Karpas-422 (cell line): ENCODE measurements around the gene FASTKD3. TPM values are rescaled to one million over a fixed set of nuclear protein-coding genes. Genes with fewer than 3 reads are reported as not detected.

Experiments used
- DNase-seq: peaks from one replicate; pipeline ENCODE4 v3.0.0-alpha.2; 2015
- H2AFZ ChIP-seq: fragments of 200-600 bp; sonication (generic); 2 replicates; pipeline ENCODE4 v1.6.1; 2014; ENCODE audit warnings: antibody characterized with exemption, low read length, mixed read lengths
- H3K27ac ChIP-seq: fragments of 200-600 bp; sonication (generic); 2 replicates; pipeline ENCODE4 v1.5.1; 2014; ENCODE audit warnings: mild to moderate bottlenecking, low read length, moderate library complexity
- H3K27me3 ChIP-seq: fragments of 200-600 bp; sonication (generic); 2 replicates; pipeline ENCODE4 v1.6.1; 2014; ENCODE audit warnings: low read length, mixed read lengths
- H3K36me3 ChIP-seq: fragments of 200-600 bp; sonication (generic); 2 replicates; pipeline ENCODE4 v1.6.1; 2014; ENCODE audit warnings: low read length, mixed read lengths; ENCODE audit not compliant: insufficient read depth
- H3K4me1 ChIP-seq: fragments of 200-600 bp; sonication (generic); 2 replicates; pipeline ENCODE4 v1.6.1; 2014; ENCODE audit warnings: mild to moderate bottlenecking, low read length, mixed read lengths
- H3K4me2 ChIP-seq: fragments of 200-600 bp; sonication (generic); 2 replicates; pipeline ENCODE4 v1.6.1; 2014; ENCODE audit warnings: low read length, low read depth, mild to moderate bottlenecking; ENCODE audit not compliant: poor library complexity, severe bottlenecking
- H3K4me3 ChIP-seq: fragments of 200-600 bp; sonication (generic); 2 replicates; pipeline ENCODE4 v1.5.1; 2014; ENCODE audit warnings: mild to moderate bottlenecking, antibody characterized with exemption, low read length, mixed read lengths
- H3K79me2 ChIP-seq: fragments of 200-600 bp; sonication (generic); 2 replicates; pipeline ENCODE4 v1.6.1; 2014; ENCODE audit warnings: mild to moderate bottlenecking, low read length, mixed read lengths
- H3K9ac ChIP-seq: fragments of 200-600 bp; sonication (generic); 2 replicates; pipeline ENCODE4 v1.6.0; 2014; ENCODE audit warnings: low read length
- H3K9me2 ChIP-seq: fragments of 200-600 bp; sonication (generic), shearing (Covaris generic); replicated peaks from 2 replicates; pipeline ENCODE4 v1.6.0; 2014; ENCODE audit warnings: mild to moderate bottlenecking, low read length, moderate library complexity; ENCODE audit not compliant: insufficient read depth
- H3K9me3 ChIP-seq: fragments of 300-700, 200-600 bp; sonication (generic); 2 replicates; pipeline ENCODE4 v1.6.1; 2014; ENCODE audit warnings: low read length, mixed read lengths
- H4K20me1 ChIP-seq: fragments of 200-600 bp; sonication (generic); 2 replicates; pipeline ENCODE4 v1.6.1; 2014; ENCODE audit warnings: mild to moderate bottlenecking, antibody characterized with exemption, low read length, low read depth; ENCODE audit not compliant: insufficient read depth
- total RNA-seq: library from RNA; depleted of rRNA; stranded (reverse); fragments of >200 nt; shearing (Covaris generic); gene quantifications from 2 replicates; pipeline ENCODE4 v1.2.3, GENCODE V29; 2014; ENCODE audit warnings: low replicate concordance

The FASTKD3 gene
- total RNA-seq, 1 experiment from 2014 or later: 25.3 TPM

DNA sequence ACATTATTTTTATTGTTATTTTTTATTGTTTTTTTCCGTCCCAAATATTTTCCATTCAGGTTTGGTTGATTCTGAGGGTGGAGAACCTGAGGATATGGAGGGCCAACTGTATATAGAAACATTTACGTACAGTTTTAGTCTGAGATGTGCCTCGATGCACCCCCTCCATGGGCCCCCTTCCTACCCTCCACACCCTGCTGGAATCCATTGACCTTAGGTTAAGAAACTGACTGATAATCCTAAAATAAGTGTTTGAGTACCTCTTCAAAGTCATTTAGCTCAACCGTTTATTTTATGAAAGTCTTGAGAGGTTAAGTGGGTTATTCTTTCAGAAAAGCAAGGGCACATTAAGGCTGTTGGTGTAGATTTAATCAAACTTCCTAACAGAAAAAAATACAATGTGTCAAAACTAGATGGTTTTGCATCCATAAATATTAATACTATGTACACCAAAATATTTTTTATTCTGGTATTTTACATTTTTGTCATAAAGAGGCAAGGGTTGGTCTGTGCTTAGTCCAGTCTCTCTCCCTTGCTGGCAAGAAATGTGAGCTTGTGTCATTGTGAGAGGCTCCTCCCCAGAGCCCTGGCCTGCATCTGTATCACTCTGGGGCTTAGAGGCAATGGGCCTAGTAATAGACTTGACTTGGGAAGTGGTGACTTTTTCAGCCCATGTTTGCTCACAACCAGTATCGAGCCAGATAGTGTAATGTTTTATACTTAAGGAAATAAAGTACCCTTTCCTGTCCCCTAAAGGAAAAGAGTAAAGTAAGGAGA, 15.8 kb upstream of the FASTKD3 start:
- DNase-seq: no peak
- Histone ChIP-seq H3K9me3 (no peaks in the 10 kb centered on the region), H3K27me3 (no peaks in the 10 kb centered on the region), H3K79me2 (peaks cover 33% of the 10 kb centered on the region), H2AFZ (no peak overlapping the region), H3K4me2 (no peak overlapping the region), H3K9me2 (no peaks in the 10 kb centered on the region), H3K4me1 (no peaks in the 10 kb centered on the region), H3K4me3 (no peak overlapping the region), H4K20me1 (peaks cover 19% of the 10 kb centered on the region; the same call in 1 of the 2 replicates), H3K9ac (no peak overlapping the region), H3K36me3 (peaks cover 73% of the 10 kb centered on the region; the same call in 1 of the 2 replicates), H3K27ac (no peak overlapping the region)

DNA sequence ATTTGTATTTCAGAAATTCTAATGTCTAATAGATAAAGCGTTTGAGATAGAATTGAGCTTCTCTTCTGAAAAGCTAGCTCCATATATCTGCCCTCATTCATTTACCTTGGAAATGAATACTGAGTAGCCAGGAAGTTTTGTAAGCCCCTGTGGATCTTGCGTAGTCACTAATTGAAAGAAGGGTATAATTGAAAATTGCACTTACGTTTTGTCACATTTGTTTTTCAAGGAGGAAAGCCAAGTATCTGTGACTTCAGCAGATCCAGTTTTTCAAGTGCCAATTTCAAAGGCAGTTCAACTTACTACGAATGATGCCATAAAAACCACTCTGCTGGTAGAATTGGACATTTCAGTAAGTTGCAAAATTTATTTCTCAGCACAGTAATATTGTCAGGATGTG, 14.1 kb upstream of the FASTKD3 start:
- Histone ChIP-seq H2AFZ (no peak overlapping the region), H3K9me2 (no peaks in the 10 kb centered on the region), H3K79me2 (peaks cover 40% of the 10 kb centered on the region), H3K4me3 (no peak overlapping the region), H3K4me2 (no peak overlapping the region), H3K4me1 (no peaks in the 10 kb centered on the region), H3K9ac (no peak overlapping the region), H3K36me3 (peaks cover 74% of the 10 kb centered on the region), H3K27ac (no peak overlapping the region), H3K9me3 (no peaks in the 10 kb centered on the region), H4K20me1 (peaks cover 24% of the 10 kb centered on the region; the same call in 1 of the 2 replicates), H3K27me3 (no peaks in the 10 kb centered on the region)
- DNase-seq: no peak

GRCh38 chr5:7881816-7882215, 13.0 kb upstream of the FASTKD3 start:
- H4K20me1 ChIP-seq: peaks cover 24% of the 10 kb centered on the region; the same call in 1 of the 2 replicates
- no peak overlapping the region for H3K4me2 ChIP-seq
- H3K27me3 ChIP-seq: no peaks in the 10 kb centered on the region
- H3K79me2 ChIP-seq: peaks cover 46% of the 10 kb centered on the region
- no peaks in the 10 kb centered on the region for H3K4me1 ChIP-seq
- H3K9me3 ChIP-seq: no peaks in the 10 kb centered on the region
- H3K9me2 ChIP-seq: no peaks in the 10 kb centered on the region
- no peak overlapping the region for H2AFZ ChIP-seq
- no peak for DNase-seq
- H3K9ac ChIP-seq: no peak overlapping the region
- H3K36me3 ChIP-seq: peaks cover 76% of the 10 kb centered on the region
- H3K27ac ChIP-seq: no peak overlapping the region
- no peak overlapping the region for H3K4me3 ChIP-seq

GRCh38 chr5:7881091-7881490, 12.3 kb upstream of the FASTKD3 start:
- no peaks in the 10 kb centered on the region for H3K4me1 ChIP-seq
- H3K27ac ChIP-seq: no peak overlapping the region
- no peak overlapping the region for H3K4me2 ChIP-seq
- DNase-seq: no peak
- H3K4me3 ChIP-seq: no peak overlapping the region
- no peak overlapping the region for H2AFZ ChIP-seq
- H3K9me3 ChIP-seq: no peaks in the 10 kb centered on the region
- H3K79me2 ChIP-seq: peaks cover 54% of the 10 kb centered on the region
- no peaks in the 10 kb centered on the region for H3K27me3 ChIP-seq
- peaks cover 29% of the 10 kb centered on the region for H4K20me1 ChIP-seq
- no peaks in the 10 kb centered on the region for H3K9me2 ChIP-seq
- no peak overlapping the region for H3K9ac ChIP-seq
- peaks cover 80% of the 10 kb centered on the region for H3K36me3 ChIP-seq

DNA sequence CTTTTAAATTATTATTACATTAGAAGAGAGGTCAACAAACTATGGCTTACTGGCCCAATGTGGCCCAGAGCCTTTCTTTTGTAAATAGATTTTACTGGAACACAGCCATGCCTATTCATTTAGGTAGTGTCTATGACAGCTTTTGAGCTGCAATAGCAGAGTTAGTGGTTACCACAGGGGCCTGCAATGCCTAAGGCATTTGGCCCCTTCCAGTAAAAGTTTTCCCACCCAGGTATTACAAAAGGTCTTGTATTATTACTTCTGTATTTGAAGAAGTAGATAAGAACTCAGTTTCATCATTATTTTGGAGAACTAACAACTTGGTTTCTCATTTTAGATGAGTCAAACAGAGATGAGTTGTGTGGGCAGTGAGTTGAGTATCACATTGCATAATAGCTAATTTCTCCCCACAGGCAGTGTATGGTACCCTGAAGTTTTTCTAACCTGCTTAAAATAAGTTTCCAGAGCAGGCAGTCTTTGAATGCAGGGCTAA, 9.6 kb upstream of the FASTKD3 start:
- Histone ChIP-seq H3K4me1 (no peaks in the 10 kb centered on the region), H3K9me3 (no peaks in the 10 kb centered on the region), H3K9ac (no peak overlapping the region), H3K4me3 (no peak overlapping the region), H3K27ac (no peak overlapping the region), H4K20me1 (peaks cover 29% of the 10 kb centered on the region), H3K27me3 (no peaks in the 10 kb centered on the region), H3K9me2 (no peaks in the 10 kb centered on the region), H3K4me2 (no peak overlapping the region), H2AFZ (no peak overlapping the region), H3K79me2 (peaks cover 80% of the 10 kb centered on the region), H3K36me3 (peaks cover 70% of the 10 kb centered on the region)
- no peak for DNase-seq

GRCh38 chr5:7877851-7878250, 9.0 kb upstream of the FASTKD3 start:
- Histone ChIP-seq H4K20me1 (peaks cover 26% of the 10 kb centered on the region), H3K9me2 (no peaks in the 10 kb centered on the region), H3K9ac (no peak overlapping the region), H3K9me3 (no peaks in the 10 kb centered on the region), H3K27ac (no peak overlapping the region), H3K79me2 (peaks cover 86% of the 10 kb centered on the region), H3K4me1 (no peaks in the 10 kb centered on the region), H3K4me3 (no peak overlapping the region), H3K36me3 (peaks cover 69% of the 10 kb centered on the region), H2AFZ (no peak overlapping the region), H3K4me2 (no peak overlapping the region), H3K27me3 (no peaks in the 10 kb centered on the region)
- no peak for DNase-seq

DNA sequence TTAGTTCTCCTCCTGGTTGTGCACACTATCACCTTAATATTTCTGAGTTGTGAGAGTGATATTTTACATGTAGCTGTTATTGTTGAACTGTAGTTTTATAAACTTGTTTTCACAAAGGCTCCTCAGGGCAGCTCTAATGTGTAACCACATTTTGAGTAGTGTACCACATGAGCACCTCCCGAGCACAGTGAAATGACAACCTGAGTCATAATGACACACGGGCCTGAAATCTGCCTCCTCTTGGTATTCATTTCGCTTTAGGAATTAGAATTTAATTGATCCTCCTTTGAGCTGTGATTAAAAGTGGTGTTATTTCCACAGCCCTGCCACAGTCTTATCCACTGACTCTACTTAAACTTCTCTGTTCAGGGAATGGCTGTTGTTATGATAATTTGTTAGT, 8.0 kb upstream of the FASTKD3 start:
- H2AFZ ChIP-seq: no peak overlapping the region
- peaks cover 9% of the 10 kb centered on the region for H3K4me1 ChIP-seq
- no peaks in the 10 kb centered on the region for H3K9me3 ChIP-seq
- no peak overlapping the region for H3K4me3 ChIP-seq
- peaks cover 91% of the 10 kb centered on the region for H3K79me2 ChIP-seq
- H3K36me3 ChIP-seq: peaks cover 68% of the 10 kb centered on the region
- H3K27me3 ChIP-seq: no peaks in the 10 kb centered on the region
- no peak overlapping the region for H3K27ac ChIP-seq
- H3K4me2 ChIP-seq: no peak overlapping the region
- peaks cover 22% of the 10 kb centered on the region for H4K20me1 ChIP-seq
- no peak overlapping the region for H3K9ac ChIP-seq
- DNase-seq: no peak
- no peaks in the 10 kb centered on the region for H3K9me2 ChIP-seq

GRCh38 chr5:7875151-7875550, 6.3 kb upstream of the FASTKD3 start:
- H3K9me3 ChIP-seq: no peaks in the 10 kb centered on the region
- no peak overlapping the region for H2AFZ ChIP-seq
- H3K4me1 ChIP-seq: peaks cover 26% of the 10 kb centered on the region
- H3K9ac ChIP-seq: no peak overlapping the region
- peaks cover 29% of the 10 kb centered on the region for H4K20me1 ChIP-seq
- no peak overlapping the region for H3K27ac ChIP-seq
- no peak for DNase-seq
- no peaks in the 10 kb centered on the region for H3K27me3 ChIP-seq
- H3K9me2 ChIP-seq: no peaks in the 10 kb centered on the region
- H3K36me3 ChIP-seq: peaks cover 68% of the 10 kb centered on the region
- no peak overlapping the region for H3K4me3 ChIP-seq
- H3K79me2 ChIP-seq: peaks cover 95% of the 10 kb centered on the region
- no peak overlapping the region for H3K4me2 ChIP-seq
